ENCODE results near the gene ANKMY2.
"Not testable (repeated sequence)": the region's sequence is repeated elsewhere in the genome, so short reads cannot be mapped to it uniquely, and the experiment has no call there.

The ANKMY2 gene

GRCh38 chr7:16659854-16660497 lies 14.4 kb upstream of the ANKMY2 start:
- DNase-seq (ENCODE audit: low spot score): not testable (repeated sequence)

GRCh38 chr7:16657656-16658279 lies 12.2 kb upstream of the ANKMY2 start:
- DNase-seq (ENCODE audit: low spot score): no peak

DNA sequence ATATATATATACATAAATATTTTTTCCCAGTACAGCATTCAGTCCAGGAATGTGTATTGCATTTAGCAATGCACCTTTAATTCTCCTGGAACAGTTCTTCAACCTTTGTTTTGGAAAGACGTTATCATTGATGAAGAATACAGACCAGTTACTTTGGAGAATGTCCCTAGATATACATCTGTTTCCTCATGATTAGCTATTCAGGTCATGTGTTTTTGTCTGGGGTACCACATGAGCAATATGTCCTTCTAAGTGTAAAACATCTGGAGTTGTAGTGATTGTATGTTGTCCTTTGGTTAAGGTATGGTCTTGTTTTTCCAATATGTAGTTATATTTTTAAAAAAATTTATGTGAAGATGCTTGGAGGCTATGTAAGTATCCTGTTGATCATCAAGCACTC lies 10.6 kb upstream of the ANKMY2 start:
- no peak for DNase-seq (ENCODE audit: low spot score)

GRCh38 chr7:16655394-16655793 lies 9.8 kb upstream of the ANKMY2 start:
- no peak for DNase-seq (ENCODE audit: low spot score)

GRCh38 chr7:16652888-16653287 lies 7.3 kb upstream of the ANKMY2 start:
- DNase-seq (ENCODE audit: low spot score): no peak

GRCh38 chr7:16652240-16652583 lies 6.7 kb upstream of the ANKMY2 start:
- DNase-seq (ENCODE audit: low spot score): no peak

DNA sequence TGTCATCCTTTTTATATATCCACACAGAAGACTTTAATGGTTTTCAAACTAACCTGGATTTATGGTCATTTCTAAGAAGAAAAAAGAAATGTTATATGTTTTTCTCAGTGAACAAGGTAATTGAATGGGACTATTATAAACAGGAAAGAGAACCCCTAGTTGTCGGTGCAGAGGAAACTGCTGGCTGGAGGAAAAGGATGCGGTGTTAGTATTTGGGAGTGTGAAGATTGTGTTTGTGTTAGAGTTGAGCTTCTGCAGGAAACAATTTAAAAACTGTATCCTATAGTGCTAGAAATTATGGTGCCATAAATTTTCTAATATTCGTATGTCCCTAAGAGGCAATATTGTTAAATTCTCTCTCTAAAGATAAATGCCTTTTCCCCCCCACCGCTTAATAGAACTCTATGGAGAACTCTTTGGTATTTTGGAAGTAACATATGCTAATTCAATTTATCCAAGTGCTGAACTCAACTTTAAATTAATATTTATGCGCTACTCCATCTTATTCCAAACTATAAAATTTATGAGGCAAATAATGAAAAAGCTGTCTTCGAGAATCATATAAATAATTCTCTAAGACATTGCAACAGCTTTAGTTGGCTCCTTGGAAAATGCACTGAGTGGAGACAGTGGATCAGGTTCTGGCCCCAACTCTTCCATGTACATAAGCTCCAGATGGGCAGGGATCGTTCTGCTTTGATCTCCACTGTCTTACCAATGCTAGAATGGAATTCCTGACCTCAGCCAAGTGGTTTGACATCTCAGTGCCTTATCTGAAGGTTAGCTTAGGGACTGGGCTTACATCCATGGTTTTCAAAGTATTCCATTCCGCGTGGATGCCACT lies 6.1 kb upstream of the ANKMY2 start:
- no peak for DNase-seq (ENCODE audit: low spot score)

DNA sequence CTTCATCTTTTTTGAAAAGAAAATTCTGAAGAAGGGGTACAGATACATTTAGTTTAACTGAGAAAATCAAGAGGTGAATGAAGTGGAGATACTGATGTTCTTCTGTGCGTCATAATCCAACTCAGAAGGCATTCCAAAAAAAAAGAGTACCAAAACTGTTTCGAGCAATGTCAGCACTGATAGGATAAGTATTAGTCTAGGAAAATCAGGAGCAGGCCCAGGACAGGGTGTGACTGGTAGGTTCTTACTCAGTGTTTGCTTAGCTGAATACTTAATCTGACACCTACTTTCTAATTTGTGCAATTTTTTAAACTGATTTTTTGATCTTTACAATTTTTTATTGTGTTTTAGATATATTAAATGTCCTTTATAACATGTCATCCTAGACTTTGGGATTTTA lies 4.7 kb upstream of the ANKMY2 start:
- no peak for DNase-seq (ENCODE audit: low spot score)

DNA sequence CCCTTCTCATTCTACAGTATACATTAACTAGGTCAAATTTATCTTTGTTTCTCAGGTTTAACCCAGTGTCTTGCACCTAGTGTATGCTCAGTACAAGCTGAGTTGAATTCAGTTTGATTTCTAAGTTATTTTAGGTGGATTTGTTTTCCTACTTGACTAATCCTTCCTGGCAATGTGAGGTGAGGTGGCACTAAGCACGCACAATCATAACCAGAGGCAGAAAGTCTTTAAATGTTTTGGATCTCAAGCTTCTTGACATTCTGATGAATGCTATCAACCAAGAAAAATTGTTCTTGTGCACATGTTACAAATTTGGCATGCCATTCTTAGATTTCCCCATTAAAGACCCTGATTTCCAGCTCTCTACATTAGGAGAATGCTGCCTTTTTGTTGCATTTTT lies 3.6 kb upstream of the ANKMY2 start:
- no peak for DNase-seq (ENCODE audit: low spot score)

DNA sequence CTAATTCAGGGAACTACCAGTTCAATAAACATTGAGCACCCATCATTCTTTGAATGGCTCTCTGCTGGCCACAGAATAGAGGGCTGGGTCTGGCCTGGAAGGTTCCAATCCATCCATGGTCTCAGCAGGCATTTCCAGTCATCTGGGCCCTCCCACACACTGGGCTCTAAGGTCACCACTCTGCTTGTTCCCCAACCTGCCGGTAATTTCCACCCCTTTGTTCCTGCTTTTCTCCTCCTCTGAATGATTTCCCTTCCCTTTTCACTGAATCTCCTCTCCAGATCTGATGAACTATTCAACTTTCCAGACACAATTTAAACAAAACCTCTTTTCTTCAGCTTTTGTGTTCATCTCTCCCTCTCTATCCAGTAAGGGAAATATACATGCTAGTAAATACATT lies 3.0 kb upstream of the ANKMY2 start:
- no peak for DNase-seq (ENCODE audit: low spot score)

GRCh38 chr7:16647435-16647960 lies 1.9 kb upstream of the ANKMY2 start:
- no peak for DNase-seq (ENCODE audit: low spot score)

GRCh38 chr7:16646472-16647072 lies 1.0 kb upstream of the ANKMY2 start:
- DNase-seq (ENCODE audit: low spot score): peak; percentile 8

DNA sequence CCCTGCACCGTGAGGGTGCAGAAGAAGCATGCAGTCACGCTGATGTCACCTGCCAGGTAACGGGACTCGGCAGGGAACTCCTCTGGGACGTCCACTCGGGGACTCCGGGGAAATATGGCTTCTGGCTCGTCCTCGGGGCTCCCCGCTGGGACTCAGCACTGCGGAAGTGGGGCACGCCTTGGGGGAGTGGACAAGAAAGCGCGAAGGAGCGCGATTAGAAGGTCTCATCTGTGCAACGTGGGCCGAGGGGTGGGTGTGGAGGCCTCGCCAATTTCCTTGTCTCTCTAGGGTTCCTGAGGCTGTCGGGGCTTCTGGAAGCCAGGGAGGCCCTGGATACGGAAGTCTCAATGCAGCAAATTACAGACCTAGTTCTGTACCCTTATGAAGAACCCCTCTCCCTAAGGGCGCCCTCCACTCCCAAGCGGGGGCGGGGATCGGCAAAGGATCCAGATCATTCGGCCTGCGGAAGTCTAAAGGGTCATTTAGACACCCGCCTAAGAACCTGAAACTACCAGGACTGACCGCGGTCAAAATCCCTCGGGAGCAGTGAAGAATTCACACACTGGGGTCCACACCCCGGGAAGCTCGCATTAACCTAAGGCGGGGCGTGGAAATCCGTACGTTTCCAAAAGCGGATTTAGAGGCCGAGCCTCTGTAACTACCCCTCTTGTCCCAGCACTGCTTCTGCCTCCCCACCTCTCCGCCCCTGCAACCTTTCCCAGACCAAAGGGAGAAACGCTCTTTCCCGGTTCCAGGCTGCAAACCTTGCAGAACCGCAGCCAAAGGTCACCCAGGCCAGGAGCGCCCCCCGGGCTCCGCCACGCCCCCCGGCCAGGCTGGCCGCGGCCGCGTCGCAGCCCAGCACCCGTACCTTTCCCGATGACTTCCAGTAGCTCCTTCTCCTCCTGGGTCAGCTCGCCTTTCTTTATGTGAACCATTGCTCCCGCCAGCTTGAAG lies 640 bp downstream of the ANKMY2 start:
- peak; percentile 54 for DNase-seq (ENCODE audit: low spot score)

GRCh38 chr7:16644157-16644556 lies 1.4 kb downstream of the ANKMY2 start:
- no peak for DNase-seq (ENCODE audit: low spot score)

GRCh38 chr7:16638282-16639280 lies 7.0 kb downstream of the ANKMY2 start:
- no peak for DNase-seq (ENCODE audit: low spot score)

GRCh38 chr7:16637379-16637778 lies 8.2 kb downstream of the ANKMY2 start:
- DNase-seq (ENCODE audit: low spot score): no peak

- DNase-seq (ENCODE audit: low spot score): no peak
Measured at GRCh38 chr7:16636555-16637101, 8.9 kb downstream of the ANKMY2 start.

DNA sequence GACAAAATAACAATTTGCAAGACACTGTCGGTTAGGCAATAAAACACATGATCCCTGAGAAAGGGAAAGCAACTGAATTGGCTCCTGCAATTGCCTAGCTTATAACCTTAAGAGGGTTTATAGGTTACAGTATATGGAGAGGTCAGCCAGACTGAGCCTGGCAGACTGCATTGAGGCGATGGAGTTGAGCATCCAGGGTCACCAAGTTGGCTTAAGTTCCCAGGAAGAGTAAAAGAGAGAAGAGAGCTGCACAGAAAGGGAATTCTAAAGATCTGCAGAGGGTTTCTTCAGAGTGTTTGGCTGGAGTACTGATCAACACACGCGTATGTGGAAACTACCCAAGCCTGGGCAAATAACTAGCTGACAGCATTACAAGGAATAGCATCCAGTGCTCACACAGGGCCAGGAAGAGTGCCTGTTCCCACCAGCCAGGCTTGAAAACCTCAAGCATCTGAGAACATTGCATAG lies 11.2 kb downstream of the ANKMY2 start:
- DNase-seq (ENCODE audit: low spot score): no peak

DNA sequence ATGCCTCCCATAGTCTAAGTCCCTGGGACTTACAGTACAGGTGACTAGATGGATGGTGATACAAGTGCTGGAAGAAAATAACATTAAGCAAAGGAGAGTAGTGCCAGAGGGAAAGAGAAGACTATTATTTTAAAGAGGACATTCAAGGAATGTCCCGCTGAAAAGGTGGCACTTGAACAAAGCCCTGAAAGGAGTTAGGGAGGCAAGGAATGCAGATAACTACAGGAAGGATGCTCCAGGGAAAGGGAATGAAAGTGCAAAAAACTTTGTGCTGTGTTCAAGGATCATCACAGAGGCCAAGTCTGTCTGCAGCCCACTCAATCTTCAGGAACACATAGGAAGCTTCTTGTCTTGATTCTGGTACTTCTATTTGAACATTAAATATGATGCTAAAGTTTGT lies 14.9 kb downstream of the ANKMY2 start:
- DNase-seq (ENCODE audit: low spot score): no peak

DNA sequence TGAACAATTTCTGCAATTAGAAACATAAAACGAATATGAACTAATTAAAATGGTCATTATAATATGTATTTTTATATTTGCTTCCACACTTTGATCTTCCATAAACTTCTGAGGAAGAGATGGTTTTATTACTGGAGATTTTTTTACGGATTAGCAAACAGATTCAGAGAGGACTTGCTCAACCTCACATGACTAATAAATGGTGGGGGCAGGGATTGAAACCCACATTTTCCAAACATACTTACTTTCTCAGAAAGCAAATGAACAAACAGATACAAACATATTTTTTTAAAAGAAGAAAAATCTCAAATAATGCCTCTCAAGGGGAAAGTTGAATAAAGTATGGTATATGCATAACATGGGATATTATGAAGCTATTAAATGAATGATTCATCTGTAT lies 18.3 kb downstream of the ANKMY2 start:
- no peak for DNase-seq (ENCODE audit: low spot score)
